Sciatic nerve (tissue), 2 donors: ENCODE data around the gene TBC1D9. TPM values are rescaled to one million over a fixed set of nuclear protein-coding genes. Genes with fewer than 3 reads are reported as not detected.

ENCODE experiments used
- ATAC-seq: fragments of 200-7000 bp; cut with Tn5 transposase; one replicate; pipeline ENCODE4 v1.9.1; 2020; ENCODE audit warnings: mild to moderate bottlenecking, moderate library complexity
- DNase-seq: peaks from one replicate; pipeline ENCODE4 v3.0.0-alpha.2; 2020; ENCODE audit warnings: low spot score
- intact Hi-C: fragments of 100-400 bp; cut with DNase I; formaldehyde crosslinking; loops from one replicate; pipeline ENCODE4 v1.14.2; 2022
- total RNA-seq: library from RNA; stranded (reverse); fragmentation: NEBNext Ultra II Directional; extraction: Animal tissue kit (Norgen Biotek cat#: 25700); gene quantifications from one replicate; pipeline ENCODE4 v1.2.1, GENCODE V29; 2021
- donor health status: DM: no; HTN: no; CAD: no.
- donor health status: DM: no; HTN: no; CAD: no.

TBC1D9 gene
- total RNA-seq, 1 donor from 2014 or later: 27.2 TPM

DNA sequence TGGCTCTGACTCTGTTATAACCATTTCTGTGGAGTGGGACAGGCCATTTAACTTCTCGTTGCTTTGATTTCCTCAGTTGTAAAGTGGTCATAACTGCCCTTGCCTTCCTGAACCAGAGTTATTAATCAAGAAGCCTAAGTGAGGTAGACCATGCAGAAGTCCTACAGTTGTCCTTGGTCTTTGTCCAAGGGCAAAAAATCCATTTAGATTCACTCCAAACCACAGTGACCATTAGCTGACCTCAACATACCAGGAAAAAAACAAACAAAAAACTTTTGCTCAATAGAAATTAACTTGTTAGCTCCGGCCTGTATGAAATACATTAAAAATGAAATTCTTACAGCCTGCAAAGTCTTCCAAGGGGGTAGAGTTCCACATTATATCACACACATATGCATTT is 52.7 kb downstream of the TBC1D9 start:
- intact Hi-C loops: no loop called here
- DNase-seq (no peak), ATAC-seq (peak; percentile 52)

DNA sequence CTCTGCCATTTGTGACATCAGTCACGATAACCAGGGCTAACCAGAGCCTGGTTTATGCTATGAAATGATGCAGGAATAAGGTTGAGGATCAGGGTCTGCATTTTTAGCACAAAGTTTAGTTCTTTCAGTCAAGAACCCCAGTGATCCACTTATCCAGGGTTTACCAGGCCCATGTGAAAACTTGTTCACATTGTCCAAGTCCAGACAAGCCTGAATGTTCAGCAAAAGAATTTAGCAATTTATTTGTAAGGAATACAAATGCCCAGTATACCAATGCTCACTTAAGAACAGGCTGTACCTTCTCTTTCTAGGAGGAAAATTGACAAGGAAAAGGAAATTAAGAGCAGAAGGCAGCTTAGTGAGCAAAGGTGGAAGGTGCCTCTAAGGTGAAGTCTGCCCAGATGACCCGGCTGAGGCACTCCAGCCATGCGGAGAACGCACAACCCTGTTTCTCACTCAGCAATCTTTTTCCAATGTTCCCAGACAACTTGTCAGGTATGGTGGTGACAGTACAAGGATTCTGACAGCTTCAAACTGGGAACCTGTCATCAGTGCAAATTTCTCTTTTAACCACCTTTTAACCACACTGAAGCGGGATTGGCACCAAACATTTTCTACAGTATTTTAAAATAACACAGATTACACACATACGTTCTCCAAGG is 54.0 kb downstream of the TBC1D9 start:
- intact Hi-C loops: no loop called here
- ATAC-seq: no peak
- DNase-seq: no peak

DNA sequence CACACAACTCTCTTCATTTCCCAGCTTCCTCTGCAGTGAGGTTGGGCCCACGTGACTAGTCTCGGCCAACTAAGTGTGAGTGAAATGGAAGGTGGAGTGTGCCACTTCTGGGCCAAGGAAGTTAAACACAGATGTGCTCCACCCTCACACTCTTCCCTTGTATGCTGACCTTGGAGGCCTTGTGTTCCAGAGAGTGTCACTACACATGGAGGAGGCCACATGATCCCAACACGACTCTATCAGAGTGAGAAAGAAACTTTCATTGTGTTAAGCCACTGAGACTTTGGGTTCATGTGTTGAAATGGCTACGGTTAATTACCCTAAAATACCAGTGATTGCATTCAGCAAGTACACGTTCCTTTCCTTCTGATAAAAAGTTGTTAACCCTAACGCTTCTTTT is 55.1 kb downstream of the TBC1D9 start:
- ATAC-seq: no peak
- no peak for DNase-seq
- intact Hi-C loops: no loop called here

DNA sequence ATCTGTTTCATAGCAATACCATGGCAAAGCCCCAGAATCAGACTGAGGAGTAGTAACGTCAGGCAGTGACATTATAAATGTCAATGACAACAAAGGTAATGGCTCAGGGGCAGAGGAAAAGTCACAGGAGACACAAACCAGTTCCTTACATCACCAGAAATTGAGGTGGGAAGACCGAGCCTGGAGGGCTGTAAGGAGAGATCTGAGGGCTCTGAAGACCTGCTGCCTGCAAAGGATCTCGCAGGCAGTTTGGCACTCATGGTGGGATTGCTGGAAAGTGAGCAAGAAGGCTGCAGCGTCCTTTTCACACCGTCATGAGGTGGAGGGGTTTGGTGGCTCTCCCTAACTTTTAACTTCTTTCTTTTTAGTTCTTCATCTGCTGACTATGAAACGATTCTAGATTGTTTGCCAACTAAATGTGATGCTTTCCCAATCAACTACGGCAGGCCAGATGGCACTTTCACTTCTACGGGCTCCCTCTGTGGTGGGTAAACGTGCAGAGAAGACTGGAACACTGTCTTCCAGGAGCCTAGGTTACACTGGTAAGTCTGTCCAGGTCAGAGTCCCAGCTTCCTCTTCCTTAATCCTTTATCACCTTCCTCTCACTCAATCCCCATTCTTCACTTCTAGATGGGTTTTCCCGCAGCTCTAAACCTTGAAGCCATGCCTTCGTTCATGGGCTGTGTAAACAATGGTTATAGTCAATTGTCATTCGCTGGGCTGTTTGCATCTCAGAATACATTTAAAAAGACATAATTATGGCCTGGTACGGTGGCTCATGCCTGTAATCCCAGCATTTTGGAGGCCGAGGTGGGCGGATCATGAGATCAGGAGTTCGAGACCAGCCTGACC is 58.2 kb downstream of the TBC1D9 start:
- ATAC-seq (no peak), DNase-seq (no peak)
- intact Hi-C loops: no loop called here

DNA sequence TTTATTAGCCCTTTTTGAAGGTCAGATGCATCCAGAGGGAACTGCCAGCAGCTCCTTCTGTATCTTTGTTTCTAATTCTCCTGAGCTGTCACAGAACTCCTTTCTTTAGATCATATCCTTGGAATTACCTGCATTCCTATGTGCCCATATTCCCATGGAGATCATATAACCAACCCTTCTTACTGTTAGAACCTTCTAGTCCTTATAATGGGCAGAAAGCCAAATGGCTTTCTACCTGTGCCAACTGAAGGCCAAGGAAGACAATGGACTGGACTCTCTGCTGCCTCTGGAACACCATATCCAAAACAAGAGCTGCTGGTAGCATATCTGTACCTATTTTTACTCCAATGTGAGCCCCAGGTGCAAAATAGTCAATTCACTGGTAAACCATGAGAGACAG is 60.7 kb downstream of the TBC1D9 start:
- intact Hi-C loops: no loop called here
- ATAC-seq (no peak), DNase-seq (no peak)

DNA sequence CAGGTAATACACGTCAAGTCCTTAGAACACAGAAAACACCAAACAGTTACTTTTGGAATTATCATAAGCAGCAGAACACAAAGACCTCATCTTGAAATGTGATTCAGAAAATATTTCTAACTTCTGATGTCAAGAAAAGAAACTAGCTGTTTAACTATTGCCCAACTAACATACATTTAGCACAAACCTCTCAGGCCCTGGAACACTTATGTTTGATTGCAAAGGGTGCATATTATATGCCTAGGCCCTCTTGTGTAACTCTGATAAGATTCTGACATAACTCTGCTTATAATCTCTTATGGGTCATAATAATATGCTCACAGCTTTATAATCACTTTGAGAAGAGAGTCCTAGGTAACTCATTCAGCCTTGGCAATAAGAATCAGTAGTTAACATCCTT is 62.6 kb downstream of the TBC1D9 start:
- DNase-seq (no peak), ATAC-seq (no peak)
- intact Hi-C loops: no loop called here

DNA sequence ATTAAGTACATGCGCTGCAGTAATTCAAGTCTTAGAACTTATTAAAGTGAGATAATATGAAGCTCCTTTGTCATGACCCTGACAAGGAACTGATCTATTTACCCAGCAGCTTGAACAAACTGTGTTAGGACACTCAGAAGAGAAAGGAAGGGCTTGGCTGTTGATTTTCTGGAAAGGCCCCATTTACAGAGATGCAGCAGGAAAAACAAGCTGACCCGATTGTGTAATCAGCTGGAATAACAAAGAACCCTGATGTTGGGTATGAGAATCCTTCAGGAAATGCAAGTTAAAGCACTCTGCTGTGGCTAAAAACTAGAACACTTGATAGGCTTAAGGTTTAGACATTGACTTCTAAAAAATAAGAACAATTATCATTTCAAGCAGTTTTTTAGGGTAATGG is 64.8 kb downstream of the TBC1D9 start:
- intact Hi-C loops: no loop called here
- ATAC-seq: peak; percentile 94
- no peak for DNase-seq

DNA sequence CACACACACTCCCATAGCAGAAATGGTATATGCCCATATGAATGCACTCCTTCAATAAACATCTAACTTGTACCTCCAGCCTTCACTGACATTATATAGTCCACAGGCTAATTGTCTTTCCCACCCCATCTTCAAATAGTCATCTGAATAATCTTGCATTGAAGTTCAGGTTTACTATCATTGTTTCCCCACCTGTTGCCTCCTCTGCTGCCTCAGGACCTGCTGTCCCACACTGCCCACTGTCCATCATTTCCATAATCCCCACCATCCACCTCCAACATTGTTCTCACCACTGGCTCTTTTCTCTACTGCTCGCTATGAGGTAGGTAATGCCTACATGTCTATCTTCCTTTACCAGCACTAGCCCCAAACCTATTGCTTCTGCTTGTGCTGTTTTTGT is 66.1 kb downstream of the TBC1D9 start:
- DNase-seq: no peak
- no peak for ATAC-seq
- intact Hi-C loops: no loop called here

DNA sequence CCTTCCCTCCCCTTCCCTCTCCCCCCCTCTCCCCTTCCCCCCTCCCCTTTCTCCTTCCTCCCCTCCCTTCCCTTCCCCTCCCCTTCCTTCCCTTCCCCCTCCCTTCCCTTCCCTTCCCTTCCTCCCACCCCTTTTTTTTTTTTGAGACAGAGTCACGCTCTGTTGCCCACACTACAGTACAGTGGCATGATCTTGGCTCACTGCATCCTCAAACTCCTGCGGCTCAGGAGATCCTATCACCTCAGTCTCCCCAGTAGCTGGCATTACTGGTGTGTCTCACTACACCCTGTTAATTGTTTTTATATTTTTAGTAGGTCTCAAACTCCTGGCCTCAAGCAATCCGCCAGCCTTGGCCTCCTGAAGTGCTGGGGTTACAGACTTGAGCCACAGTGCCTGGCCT is 66.6 kb downstream of the TBC1D9 start:
- ATAC-seq: no peak
- DNase-seq: no peak
- intact Hi-C loops: no loop called here

DNA sequence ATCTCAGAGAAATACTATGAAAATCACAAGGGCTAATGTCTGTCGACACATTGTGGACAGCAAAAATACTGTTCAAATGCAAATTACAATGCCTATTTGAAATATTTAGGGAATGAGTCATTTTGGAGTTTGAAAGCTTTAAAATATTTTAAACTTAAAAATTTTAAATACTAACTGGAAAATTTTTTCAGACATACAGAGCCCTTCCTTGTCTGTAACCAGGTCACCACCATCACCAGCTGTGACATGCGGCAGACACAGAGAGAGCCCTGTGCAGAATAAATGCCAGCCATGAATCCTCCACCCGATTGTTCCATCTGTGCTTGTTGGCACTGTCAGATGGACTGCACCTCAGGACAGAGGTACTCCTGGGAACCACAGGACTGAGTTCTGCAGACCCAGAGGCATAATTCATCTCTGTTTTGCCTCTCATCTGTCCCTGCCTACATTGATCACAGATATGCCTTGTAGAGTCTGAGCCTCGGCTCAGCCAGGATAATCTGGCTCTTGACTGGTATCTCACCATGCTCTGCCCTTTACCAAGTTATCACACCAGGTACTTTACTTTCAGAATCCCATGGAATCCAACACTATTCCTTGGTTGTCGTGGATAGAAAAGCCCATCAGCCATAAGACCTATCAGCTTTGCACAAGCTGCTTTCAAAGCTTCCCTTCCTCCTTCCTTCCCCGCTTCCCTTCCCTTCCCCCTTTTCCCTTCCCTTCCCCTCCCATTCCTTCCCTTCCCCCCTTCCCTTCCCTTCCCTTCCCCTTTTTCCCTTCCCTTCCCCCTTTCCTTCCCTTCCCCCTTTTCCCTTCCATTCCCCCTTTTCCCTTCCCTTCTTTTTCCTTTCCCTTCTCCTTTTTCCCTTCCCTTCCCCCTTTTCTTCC is 67.2 kb downstream of the TBC1D9 start:
- intact Hi-C loops: no loop called here
- DNase-seq (no peak), ATAC-seq (no peak)

DNA sequence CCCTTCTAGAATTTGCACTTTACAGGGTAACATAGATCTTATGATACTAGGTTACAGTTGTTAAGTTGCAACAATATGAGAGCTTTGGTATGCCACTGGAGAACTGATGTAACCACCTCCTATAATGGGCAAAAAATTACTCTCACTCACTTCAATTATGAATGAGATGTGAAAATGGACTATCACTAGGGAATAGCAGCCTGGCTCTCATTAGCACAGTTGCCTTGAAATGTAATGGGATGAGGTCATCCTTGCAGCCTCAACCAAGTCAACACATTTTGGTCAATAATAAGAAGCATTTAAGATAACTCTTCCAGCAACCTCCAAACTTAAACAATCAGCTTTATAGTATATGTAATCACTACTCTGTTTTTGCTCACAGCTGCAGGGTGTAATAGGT is 69.4 kb downstream of the TBC1D9 start:
- intact Hi-C loops: no loop called here
- DNase-seq: no peak
- ATAC-seq: peak; percentile 45

DNA sequence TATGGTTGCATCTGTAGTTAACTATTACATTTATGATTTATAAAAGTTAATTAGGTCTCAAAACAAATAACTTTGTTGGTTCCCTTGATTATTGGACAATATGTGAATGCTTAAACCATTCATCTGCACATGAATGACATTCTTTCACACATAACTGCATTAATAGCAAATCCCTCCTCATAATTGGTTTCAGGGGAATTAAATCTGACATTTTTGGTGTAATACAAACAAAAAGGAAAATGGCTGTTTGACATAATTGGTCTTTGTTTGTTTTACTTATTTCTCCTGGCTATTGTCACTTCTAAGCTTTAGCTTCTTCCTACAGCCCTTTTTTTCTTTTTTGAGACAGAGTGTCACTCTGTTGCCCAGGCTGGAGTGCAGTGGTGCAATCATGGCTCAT is 71.9 kb downstream of the TBC1D9 start:
- intact Hi-C loops: no loop called here
- ATAC-seq (no peak), DNase-seq (no peak)

DNA sequence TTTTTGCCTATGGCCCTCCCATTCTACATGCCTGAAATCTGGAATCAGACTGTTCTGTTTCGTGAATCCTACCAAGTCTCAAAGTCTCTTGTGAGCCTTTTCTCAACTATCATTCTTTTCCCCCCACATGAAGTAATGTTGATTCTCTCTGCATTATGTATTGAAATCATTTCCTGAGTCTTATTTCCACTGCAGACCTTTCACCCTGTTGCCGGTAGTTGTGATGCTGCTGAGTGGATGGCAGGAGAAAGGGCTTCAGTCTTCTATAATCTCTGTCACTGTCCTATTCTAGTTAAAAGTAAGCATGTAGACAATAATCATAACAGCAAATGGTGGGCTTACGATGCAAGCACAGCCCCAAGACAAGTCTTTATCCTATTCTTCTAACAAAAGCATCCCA is 75.0 kb downstream of the TBC1D9 start:
- no peak for DNase-seq
- intact Hi-C loops: no loop called here
- no peak for ATAC-seq

DNA sequence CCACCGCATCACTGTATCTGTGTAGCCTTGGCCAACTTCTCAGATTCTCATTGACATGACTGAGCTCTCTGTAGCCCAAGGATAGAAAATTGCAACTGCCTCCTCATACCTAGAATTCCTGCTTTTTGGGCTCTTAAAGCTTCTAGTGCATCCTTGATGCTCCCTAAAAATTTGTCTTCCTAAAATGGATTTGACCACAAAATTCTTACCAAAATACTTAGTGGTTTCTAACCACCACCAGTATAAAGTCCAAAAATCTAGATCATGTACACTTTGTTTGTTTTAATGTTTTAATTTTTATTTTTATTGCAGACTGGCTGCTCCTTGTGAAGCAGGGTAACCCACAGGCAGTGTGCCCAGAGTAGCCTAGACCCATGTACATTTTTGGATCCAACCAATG is 75.5 kb downstream of the TBC1D9 start:
- intact Hi-C loops: no loop called here
- ATAC-seq (no peak), DNase-seq (no peak)

DNA sequence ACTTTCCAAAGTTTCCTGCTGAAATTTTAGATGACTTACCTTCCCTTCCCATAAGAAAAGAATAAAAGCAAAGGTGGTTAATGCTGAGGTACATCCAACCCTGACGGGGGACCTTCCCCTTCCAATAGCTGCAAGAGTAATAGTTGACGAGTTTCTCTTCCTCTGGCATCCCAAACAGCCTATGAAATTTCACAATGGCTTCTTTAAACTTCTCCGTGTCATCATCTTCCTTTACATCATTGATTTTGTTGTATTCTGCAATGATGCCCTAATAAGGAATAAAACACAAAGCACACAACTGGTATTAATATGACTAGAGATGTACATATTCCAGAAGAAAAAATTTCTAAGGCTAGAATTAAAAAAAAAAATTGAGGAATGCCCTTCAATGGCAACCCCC is 76.6 kb downstream of the TBC1D9 start:
- DNase-seq (no peak), ATAC-seq (no peak)
- intact Hi-C loops: no loop called here

DNA sequence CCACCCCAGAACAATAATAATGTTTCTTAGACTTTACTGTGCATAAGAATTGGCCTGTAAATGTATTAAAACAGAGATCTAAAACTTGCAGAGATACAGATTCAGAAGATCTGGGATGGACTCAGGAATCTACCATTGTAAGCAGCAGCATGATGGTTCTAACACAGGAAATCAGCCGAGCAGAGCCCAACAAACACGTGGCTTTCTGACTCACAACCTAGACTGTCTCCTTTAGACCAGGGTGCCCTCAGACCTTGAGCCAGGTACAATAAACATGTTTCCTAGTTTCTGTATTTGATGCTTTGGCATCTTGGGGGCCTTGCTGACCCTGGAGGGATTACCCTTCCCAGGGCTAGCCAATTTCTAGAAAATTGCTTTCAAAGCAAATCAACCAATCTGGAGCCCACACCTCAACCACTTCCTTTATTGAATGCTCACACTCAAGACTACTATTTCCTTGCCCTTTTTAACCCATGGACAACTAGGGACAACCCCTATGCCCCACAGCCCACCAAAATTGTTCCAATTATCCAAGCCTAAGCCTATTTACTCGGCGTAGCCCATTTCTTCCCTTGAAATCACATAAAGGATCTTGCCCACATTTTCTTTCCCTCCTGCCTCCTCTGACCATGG is 80.5 kb downstream of the TBC1D9 start:
- ATAC-seq: no peak

DNA sequence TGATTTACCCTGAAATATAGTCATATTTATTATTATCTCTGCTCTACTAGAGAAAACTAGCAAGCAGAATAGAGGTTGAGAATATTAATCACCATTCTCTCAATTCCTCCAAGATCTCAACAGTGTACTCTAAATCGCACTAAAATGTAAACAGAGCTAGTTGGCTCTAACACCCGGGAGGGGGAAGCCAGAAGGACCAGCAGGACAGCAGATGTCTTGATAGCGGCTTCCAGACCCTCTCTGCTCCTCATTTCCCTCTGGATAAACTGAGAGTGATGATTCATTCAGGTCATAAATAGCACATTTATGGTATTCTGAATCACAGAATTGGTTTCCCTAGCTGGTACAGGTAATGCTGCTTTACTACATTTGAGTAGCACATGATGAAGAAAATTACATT is 82.5 kb downstream of the TBC1D9 start:
- ATAC-seq: no peak
- intact Hi-C loops: no loop called here
- DNase-seq: no peak

More for the DNA sequence above, 80.5 kb downstream of the TBC1D9 start:
- no peak for DNase-seq
- intact Hi-C loops: no loop called here

DNA sequence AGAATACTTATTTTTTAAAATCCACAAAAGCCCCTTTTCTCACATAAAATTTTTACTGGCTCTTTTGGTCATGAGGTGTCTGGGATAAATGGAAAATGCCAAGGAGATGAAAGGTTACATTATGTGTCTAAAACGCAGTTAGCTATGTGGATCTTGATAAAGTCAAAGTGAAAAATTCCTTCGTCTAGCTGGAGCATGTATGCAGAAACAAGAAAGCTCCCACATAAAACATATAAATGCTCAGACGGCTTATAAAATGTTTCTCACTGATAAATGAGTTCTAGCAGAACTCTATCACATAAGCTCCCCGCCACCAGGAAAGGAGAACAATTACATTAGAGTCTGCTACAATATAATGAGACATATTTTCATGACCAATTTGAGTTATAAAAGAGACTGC is 83.8 kb downstream of the TBC1D9 start:
- no peak for ATAC-seq
- no peak for DNase-seq
- intact Hi-C loops: no loop called here

DNA sequence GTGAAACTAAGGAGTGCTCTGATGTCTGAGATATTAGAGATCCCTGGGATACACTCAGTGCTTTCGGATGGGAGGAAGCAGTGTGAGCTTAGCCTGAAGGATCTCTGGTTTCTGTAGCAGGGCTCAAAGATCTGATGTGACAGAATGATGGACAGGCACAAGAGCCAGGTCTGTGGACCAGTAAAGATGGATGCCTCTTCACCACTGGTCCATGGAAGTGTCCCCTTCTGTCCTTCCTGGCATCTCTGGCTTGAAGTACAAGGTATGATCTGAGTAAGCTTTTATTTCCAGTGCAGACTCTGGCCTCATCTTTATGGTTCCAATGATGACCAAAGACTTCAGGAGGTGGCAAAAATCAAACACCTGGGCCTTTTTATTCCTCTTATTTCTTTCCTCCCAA is 88.1 kb downstream of the TBC1D9 start:
- no peak for DNase-seq
- intact Hi-C loops: no loop called here
- no peak for ATAC-seq
